Measurements from ENCODE around the gene OVOL2. TPM values are rescaled to one million over a fixed set of nuclear protein-coding genes. Genes with fewer than 3 reads are reported as not detected.
A peak's percentile ranks its signal among the peaks of the same experiment; 100 is the strongest.

The OVOL2 gene
- total RNA-seq, 4 donors from 2014 or later: 28.4 to 87.6 (median 48.3) TPM

- WGBS, 2 donors (ENCODE audit: low coverage in 1 of 2): 18 to 32% methylated on average over 11 to 16 of the region's 16 CpGs
- no peak for DNase-seq
- Histone ChIP-seq H3K27ac (no peak overlapping the region), H3K4me3 (no peak overlapping the region), H3K4me1 (peaks cover 0 to 15% (median 3%) of the 10 kb centered on the region in 4 donors), H3K36me3 (no peaks in the 10 kb centered on the region), H3K9me3 (no peaks in the 10 kb centered on the region), H3K27me3 (no peaks in the 10 kb centered on the region)
- in situ Hi-C loops (cut with MboI; ENCODE audit: low pct_ligation_motif_present in 1 of 4, low pct_unique_long_range_greater_than_20kb in 1 of 4, low sequenced_read_pairs in 3 of 4): loop anchor here in 2 of 4 donors (10.0 to 25.0 kb wide), 2 partner anchors 481 to 484 kb away; no protein-coding TSS in a partner anchor
- intact Hi-C loops (cut with DNase I; ENCODE audit: low total_unique reads): no loop called here
- TF ChIP-seq POLR2AphosphoS5 (IDR thresholded peaks at IDR 0.05) (peak in 2 of 3 donors; percentile 11 to 42), EP300 (IDR thresholded peaks at IDR 0.05; ENCODE audit: low read depth) (no peak), POLR2A (IDR thresholded peaks at IDR 0.05) (no peak), CTCF (IDR thresholded peaks at IDR 0.05) (peak; percentile 96 to 98 (median 98))
Measured at GRCh38 chr20:17995967-17996819, 61.5 kb downstream of the OVOL2 start.

- TF ChIP-seq POLR2A (IDR thresholded peaks at IDR 0.05) (no peak), CTCF (IDR thresholded peaks at IDR 0.05) (no peak), POLR2AphosphoS5 (IDR thresholded peaks at IDR 0.05) (no peak), EP300 (IDR thresholded peaks at IDR 0.05; ENCODE audit: low read depth) (no peak)
- Histone ChIP-seq H3K36me3 (no peaks in the 10 kb centered on the region), H3K27ac (no peak overlapping the region), H3K4me3 (no peak overlapping the region), H3K27me3 (no peaks in the 10 kb centered on the region), H3K9me3 (no peaks in the 10 kb centered on the region), H3K4me1 (peaks cover 0 to 20% (median 3%) of the 10 kb centered on the region in 4 donors)
- in situ Hi-C loops (cut with MboI; ENCODE audit: low pct_ligation_motif_present in 1 of 4, low pct_unique_long_range_greater_than_20kb in 1 of 4, low sequenced_read_pairs in 3 of 4): loop anchor here in 2 of 4 donors (10.0 to 25.0 kb wide), 2 partner anchors 479 to 481 kb away; no protein-coding TSS in a partner anchor
- 93 to 100% methylated on average over 1 to 3 of the region's 3 CpGs for WGBS, 2 donors (ENCODE audit: low coverage in 1 of 2)
- no peak for DNase-seq
- intact Hi-C loops (cut with DNase I; ENCODE audit: low total_unique reads): no loop called here
Measured at GRCh38 chr20:17993546-17993945, 64.2 kb downstream of the OVOL2 start.

GRCh38 chr20:17992847-17993513 lies 64.7 kb downstream of the OVOL2 start:
- H3K27ac ChIP-seq: no peak overlapping the region
- WGBS, 2 donors (ENCODE audit: low coverage in 1 of 2): 50 to 58% methylated on average over 4 to 5 of the region's 5 CpGs
- intact Hi-C loops (cut with DNase I; ENCODE audit: low total_unique reads): no loop called here

More at GRCh38 chr20:17992847-17993513, 64.7 kb downstream of the OVOL2 start:
- Histone ChIP-seq H3K9me3 (no peaks in the 10 kb centered on the region), H3K36me3 (no peaks in the 10 kb centered on the region), H3K4me1 (peaks cover 0 to 20% (median 3%) of the 10 kb centered on the region in 4 donors), H3K27me3 (no peaks in the 10 kb centered on the region), H3K4me3 (no peak overlapping the region)
- in situ Hi-C loops (cut with MboI; ENCODE audit: low pct_ligation_motif_present in 1 of 4, low pct_unique_long_range_greater_than_20kb in 1 of 4, low sequenced_read_pairs in 3 of 4): loop anchor here in 2 of 4 donors (10.0 to 25.0 kb wide), 2 partner anchors 478 to 481 kb away; no protein-coding TSS in a partner anchor
- no peak for TF ChIP-seq POLR2A (IDR thresholded peaks at IDR 0.05)
- no peak for TF ChIP-seq CTCF (IDR thresholded peaks at IDR 0.05)
- no peak for TF ChIP-seq EP300 (IDR thresholded peaks at IDR 0.05; ENCODE audit: low read depth)
- TF ChIP-seq POLR2AphosphoS5 (IDR thresholded peaks at IDR 0.05): no peak
- DNase-seq: no peak

Measured in transverse colon (tissue), 4 donors.